SK-N-SH (cell line): ENCODE data around the gene BMI1.

Experiments
- CHD2 ChIP-seq: fragments of 150-350 bp; IDR thresholded peaks from 2 replicates; pipeline ENCODE4 v1.6.1; 2018; ENCODE audit warnings: low read length; ENCODE audit not compliant: partially characterized antibody
- GABPA ChIP-seq: IDR thresholded peaks from 2 replicates; pipeline ENCODE4 v1.4.0; 2012; ENCODE audit warnings: low read depth, mild to moderate bottlenecking
- MAX ChIP-seq: IDR thresholded peaks from 2 replicates; pipeline ENCODE4 v1.4.0; 2012; ENCODE audit warnings: low read depth
- MXI1 ChIP-seq: IDR thresholded peaks from 2 replicates; pipeline ENCODE4 v1.6.1; 2012; ENCODE audit warnings: mild to moderate bottlenecking, low read depth, low read length, improper control_type of control experiment
- POLR2AphosphoS5 ChIP-seq: IDR thresholded peaks from 2 replicates; pipeline ENCODE4 v1.6.1; 2012; ENCODE audit warnings: low read depth, low read length
- RCOR1 ChIP-seq: fragments of 150-350 bp; IDR thresholded peaks from 2 replicates; pipeline ENCODE4 v1.6.1; 2017; ENCODE audit warnings: antibody characterized with exemption, low read length
- RFX5 ChIP-seq: IDR thresholded peaks from 2 replicates; pipeline ENCODE4 v1.6.1; 2012; ENCODE audit warnings: mild to moderate bottlenecking, improper control_type of control experiment, low read length
- SIN3A ChIP-seq: IDR thresholded peaks from 2 replicates; pipeline ENCODE4 v1.6.1; 2012; ENCODE audit warnings: low read depth, mild to moderate bottlenecking, low read length, moderate library complexity, borderline replicate concordance
- TAF1 ChIP-seq: IDR thresholded peaks from 2 replicates; pipeline ENCODE4 v1.6.1; 2012; ENCODE audit warnings: low read depth, mild to moderate bottlenecking, low read length, moderate library complexity, borderline replicate concordance
- TEAD4 ChIP-seq: IDR thresholded peaks from 2 replicates; pipeline ENCODE4 v1.4.0; 2012; ENCODE audit warnings: mild to moderate bottlenecking, borderline replicate concordance; ENCODE audit not compliant: insufficient read depth
- YY1 ChIP-seq: IDR thresholded peaks from 2 replicates; pipeline ENCODE4 v1.4.0; 2012; ENCODE audit warnings: low read depth, mild to moderate bottlenecking
- TF ChIP-seq, protein P1 (sequence below): fragments of 200-600 bp; sonication (generic); IDR thresholded peaks from 2 replicates; pipeline ENCODE4 v1.6.1; 2017; ENCODE audit warnings: antibody characterized with exemption, mild to moderate bottlenecking, moderate library complexity
- TF ChIP-seq, protein P2 (sequence below): fragments of 150-350 bp; IDR thresholded peaks from 2 replicates; pipeline ENCODE4 v1.6.1; 2017; ENCODE audit warnings: antibody characterized with exemption, low read length, low read depth, borderline replicate concordance
- TF ChIP-seq, protein P3 (sequence below): IDR thresholded peaks from 2 replicates; pipeline ENCODE4 v1.6.1; 2012; ENCODE audit warnings: mild to moderate bottlenecking, low read depth, low read length, moderate library complexity

DNA sequence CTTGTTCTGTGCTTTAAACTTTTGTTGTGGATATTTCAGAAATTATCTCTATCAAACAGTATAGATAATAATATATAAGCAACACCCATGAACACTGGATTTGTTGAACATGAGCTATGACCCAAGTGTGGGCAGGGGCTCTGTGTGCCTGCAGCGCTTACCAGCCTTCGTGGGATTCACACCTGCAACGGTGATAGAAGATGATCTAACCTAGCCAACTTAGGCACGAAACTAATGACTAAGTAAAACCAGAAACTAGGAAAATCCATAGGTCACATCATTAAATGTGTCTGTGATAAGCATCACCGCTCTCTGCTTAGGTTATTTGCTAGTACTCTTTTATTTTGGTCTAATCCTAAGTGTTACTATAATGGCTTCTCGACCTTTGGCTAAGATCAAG lies 42.4 kb downstream of the BMI1 start:
- TF ChIP-seq TEAD4 (no peak), SIN3A (no peak), MXI1 (no peak), TAF1 (no peak), YY1 (no peak), MAX (no peak), GABPA (no peak), CHD2 (no peak), RFX5 (no peak), POLR2AphosphoS5 (no peak), RCOR1 (no peak)
- TF ChIP-seq, protein P1, sequence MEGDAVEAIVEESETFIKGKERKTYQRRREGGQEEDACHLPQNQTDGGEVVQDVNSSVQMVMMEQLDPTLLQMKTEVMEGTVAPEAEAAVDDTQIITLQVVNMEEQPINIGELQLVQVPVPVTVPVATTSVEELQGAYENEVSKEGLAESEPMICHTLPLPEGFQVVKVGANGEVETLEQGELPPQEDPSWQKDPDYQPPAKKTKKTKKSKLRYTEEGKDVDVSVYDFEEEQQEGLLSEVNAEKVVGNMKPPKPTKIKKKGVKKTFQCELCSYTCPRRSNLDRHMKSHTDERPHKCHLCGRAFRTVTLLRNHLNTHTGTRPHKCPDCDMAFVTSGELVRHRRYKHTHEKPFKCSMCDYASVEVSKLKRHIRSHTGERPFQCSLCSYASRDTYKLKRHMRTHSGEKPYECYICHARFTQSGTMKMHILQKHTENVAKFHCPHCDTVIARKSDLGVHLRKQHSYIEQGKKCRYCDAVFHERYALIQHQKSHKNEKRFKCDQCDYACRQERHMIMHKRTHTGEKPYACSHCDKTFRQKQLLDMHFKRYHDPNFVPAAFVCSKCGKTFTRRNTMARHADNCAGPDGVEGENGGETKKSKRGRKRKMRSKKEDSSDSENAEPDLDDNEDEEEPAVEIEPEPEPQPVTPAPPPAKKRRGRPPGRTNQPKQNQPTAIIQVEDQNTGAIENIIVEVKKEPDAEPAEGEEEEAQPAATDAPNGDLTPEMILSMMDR, result no peak
- TF ChIP-seq, protein P2, sequence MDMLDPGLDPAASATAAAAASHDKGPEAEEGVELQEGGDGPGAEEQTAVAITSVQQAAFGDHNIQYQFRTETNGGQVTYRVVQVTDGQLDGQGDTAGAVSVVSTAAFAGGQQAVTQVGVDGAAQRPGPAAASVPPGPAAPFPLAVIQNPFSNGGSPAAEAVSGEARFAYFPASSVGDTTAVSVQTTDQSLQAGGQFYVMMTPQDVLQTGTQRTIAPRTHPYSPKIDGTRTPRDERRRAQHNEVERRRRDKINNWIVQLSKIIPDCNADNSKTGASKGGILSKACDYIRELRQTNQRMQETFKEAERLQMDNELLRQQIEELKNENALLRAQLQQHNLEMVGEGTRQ, result no peak
- TF ChIP-seq, protein P3, sequence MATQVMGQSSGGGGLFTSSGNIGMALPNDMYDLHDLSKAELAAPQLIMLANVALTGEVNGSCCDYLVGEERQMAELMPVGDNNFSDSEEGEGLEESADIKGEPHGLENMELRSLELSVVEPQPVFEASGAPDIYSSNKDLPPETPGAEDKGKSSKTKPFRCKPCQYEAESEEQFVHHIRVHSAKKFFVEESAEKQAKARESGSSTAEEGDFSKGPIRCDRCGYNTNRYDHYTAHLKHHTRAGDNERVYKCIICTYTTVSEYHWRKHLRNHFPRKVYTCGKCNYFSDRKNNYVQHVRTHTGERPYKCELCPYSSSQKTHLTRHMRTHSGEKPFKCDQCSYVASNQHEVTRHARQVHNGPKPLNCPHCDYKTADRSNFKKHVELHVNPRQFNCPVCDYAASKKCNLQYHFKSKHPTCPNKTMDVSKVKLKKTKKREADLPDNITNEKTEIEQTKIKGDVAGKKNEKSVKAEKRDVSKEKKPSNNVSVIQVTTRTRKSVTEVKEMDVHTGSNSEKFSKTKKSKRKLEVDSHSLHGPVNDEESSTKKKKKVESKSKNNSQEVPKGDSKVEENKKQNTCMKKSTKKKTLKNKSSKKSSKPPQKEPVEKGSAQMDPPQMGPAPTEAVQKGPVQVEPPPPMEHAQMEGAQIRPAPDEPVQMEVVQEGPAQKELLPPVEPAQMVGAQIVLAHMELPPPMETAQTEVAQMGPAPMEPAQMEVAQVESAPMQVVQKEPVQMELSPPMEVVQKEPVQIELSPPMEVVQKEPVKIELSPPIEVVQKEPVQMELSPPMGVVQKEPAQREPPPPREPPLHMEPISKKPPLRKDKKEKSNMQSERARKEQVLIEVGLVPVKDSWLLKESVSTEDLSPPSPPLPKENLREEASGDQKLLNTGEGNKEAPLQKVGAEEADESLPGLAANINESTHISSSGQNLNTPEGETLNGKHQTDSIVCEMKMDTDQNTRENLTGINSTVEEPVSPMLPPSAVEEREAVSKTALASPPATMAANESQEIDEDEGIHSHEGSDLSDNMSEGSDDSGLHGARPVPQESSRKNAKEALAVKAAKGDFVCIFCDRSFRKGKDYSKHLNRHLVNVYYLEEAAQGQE, result no peak
